Measurements from ENCODE around the gene LILRA5. TPM values are rescaled to one million over a fixed set of nuclear protein-coding genes. Genes with fewer than 3 reads are reported as not detected.

The LILRA5 gene
- total RNA-seq, 3 donors from 2014 or later (not counting 1 experiment from before 2014, with no cell fraction given): 3.4 to 22.3 (median 11.1) TPM

GRCh38 chr19:54335164-54335563 is 22.2 kb upstream of the LILRA5 start:
- H3K36me3 Mint-ChIP-seq: no peaks in the 10 kb centered on the region
- no peaks in the 10 kb centered on the region for H3K9me3 Mint-ChIP-seq
- intact Hi-C loops (cut with micrococcal nuclease): no loop called here
- Histone ChIP-seq H3K36me3 (ENCODE audit: control insufficient read depth, insufficient read depth, low read length) (no peaks in the 10 kb centered on the region), H3K27ac (ENCODE audit: low read length) (no peak overlapping the region), H3K9me3 (ENCODE audit: control insufficient read depth, insufficient read depth, low read length) (no peaks in the 10 kb centered on the region), H3K27me3 (ENCODE audit: control insufficient read depth, insufficient read depth, low read length) (no peaks in the 10 kb centered on the region), H3K4me1 (ENCODE audit: control insufficient read depth, insufficient read depth, low read length) (peaks cover 20% of the 10 kb centered on the region), H3K4me3 (ENCODE audit: low read length) (no peak overlapping the region)
- H3K4me3 Mint-ChIP-seq: no peak overlapping the region
- peaks cover 0 to 6% of the 10 kb centered on the region in 2 donors for H3K4me1 Mint-ChIP-seq
- no peak for TF ChIP-seq CTCF (IDR thresholded peaks at IDR 0.05)
- WGBS (ENCODE audit: insufficient coverage): 75% methylated on average over 3 of the region's 5 CpGs
- no peak for DNase-seq
- no peak overlapping the region for H3K27ac Mint-ChIP-seq
- H3K27me3 Mint-ChIP-seq (ENCODE audit: low read depth in 2 of 2): peaks cover 3 to 6% of the 10 kb centered on the region in 2 donors
- no peak for ATAC-seq

- no peak for TF ChIP-seq CTCF (IDR thresholded peaks at IDR 0.05)
- Histone ChIP-seq H3K27ac (ENCODE audit: low read length) (no peak overlapping the region), H3K4me1 (ENCODE audit: control insufficient read depth, insufficient read depth, low read length) (peaks cover 7% of the 10 kb centered on the region), H3K4me3 (ENCODE audit: low read length) (no peak overlapping the region), H3K9me3 (ENCODE audit: control insufficient read depth, insufficient read depth, low read length) (no peaks in the 10 kb centered on the region), H3K27me3 (ENCODE audit: control insufficient read depth, insufficient read depth, low read length) (no peaks in the 10 kb centered on the region), H3K36me3 (ENCODE audit: control insufficient read depth, insufficient read depth, low read length) (no peaks in the 10 kb centered on the region)
- no peak for DNase-seq
- Mint-ChIP-seq H3K4me1 (peaks cover 0 to 6% of the 10 kb centered on the region in 2 donors), H3K36me3 (no peaks in the 10 kb centered on the region), H3K27ac (no peak overlapping the region), H3K9me3 (no peaks in the 10 kb centered on the region), H3K4me3 (no peak overlapping the region), H3K27me3 (ENCODE audit: low read depth in 2 of 2) (no peaks in the 10 kb centered on the region)
- no peak for ATAC-seq
- intact Hi-C loops (cut with micrococcal nuclease): no loop called here
- 76% methylated on average over 3 of the region's 3 CpGs for WGBS (ENCODE audit: insufficient coverage)
Observed at GRCh38 chr19:54333586-54334298, 20.8 kb upstream of the LILRA5 start.

GRCh38 chr19:54332149-54332548 is 19.2 kb upstream of the LILRA5 start:
- intact Hi-C loops (cut with micrococcal nuclease): no loop called here
- H3K36me3 Mint-ChIP-seq: no peaks in the 10 kb centered on the region
- ATAC-seq: no peak

More at GRCh38 chr19:54332149-54332548, 19.2 kb upstream of the LILRA5 start:
- TF ChIP-seq CTCF (IDR thresholded peaks at IDR 0.05): no peak
- H3K9me3 ChIP-seq (ENCODE audit: control insufficient read depth, insufficient read depth, low read length): no peaks in the 10 kb centered on the region
- peaks cover 5% of the 10 kb centered on the region for H3K4me1 ChIP-seq (ENCODE audit: control insufficient read depth, insufficient read depth, low read length)
- Mint-ChIP-seq H3K4me3 (no peak overlapping the region), H3K27ac (no peak overlapping the region), H3K4me1 (peaks cover 0 to 6% of the 10 kb centered on the region in 2 donors), H3K9me3 (no peaks in the 10 kb centered on the region), H3K27me3 (ENCODE audit: low read depth in 2 of 2) (no peaks in the 10 kb centered on the region)
- 90% methylated on average over 6 of the region's 7 CpGs for WGBS (ENCODE audit: insufficient coverage)
- DNase-seq: no peak
- H3K36me3 ChIP-seq (ENCODE audit: control insufficient read depth, insufficient read depth, low read length): no peaks in the 10 kb centered on the region
- no peak overlapping the region for H3K27ac ChIP-seq (ENCODE audit: low read length)
- no peak overlapping the region for H3K4me3 ChIP-seq (ENCODE audit: low read length)
- H3K27me3 ChIP-seq (ENCODE audit: control insufficient read depth, insufficient read depth, low read length): no peaks in the 10 kb centered on the region

Data from natural killer cell (primary cell).